ENCODE measurements around the gene SRM.
A peak's percentile ranks its signal among the peaks of the same experiment; 100 is the strongest.
"Not testable (repeated sequence)": the region's sequence is repeated elsewhere in the genome, so short reads cannot be mapped to it uniquely, and the experiment has no call there.

GRCh38 chr1:11063937-11064537 is 4.2 kb upstream of the SRM start:
- TF ChIP-seq, protein P1, sequence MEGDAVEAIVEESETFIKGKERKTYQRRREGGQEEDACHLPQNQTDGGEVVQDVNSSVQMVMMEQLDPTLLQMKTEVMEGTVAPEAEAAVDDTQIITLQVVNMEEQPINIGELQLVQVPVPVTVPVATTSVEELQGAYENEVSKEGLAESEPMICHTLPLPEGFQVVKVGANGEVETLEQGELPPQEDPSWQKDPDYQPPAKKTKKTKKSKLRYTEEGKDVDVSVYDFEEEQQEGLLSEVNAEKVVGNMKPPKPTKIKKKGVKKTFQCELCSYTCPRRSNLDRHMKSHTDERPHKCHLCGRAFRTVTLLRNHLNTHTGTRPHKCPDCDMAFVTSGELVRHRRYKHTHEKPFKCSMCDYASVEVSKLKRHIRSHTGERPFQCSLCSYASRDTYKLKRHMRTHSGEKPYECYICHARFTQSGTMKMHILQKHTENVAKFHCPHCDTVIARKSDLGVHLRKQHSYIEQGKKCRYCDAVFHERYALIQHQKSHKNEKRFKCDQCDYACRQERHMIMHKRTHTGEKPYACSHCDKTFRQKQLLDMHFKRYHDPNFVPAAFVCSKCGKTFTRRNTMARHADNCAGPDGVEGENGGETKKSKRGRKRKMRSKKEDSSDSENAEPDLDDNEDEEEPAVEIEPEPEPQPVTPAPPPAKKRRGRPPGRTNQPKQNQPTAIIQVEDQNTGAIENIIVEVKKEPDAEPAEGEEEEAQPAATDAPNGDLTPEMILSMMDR (conservative IDR thresholded peaks at IDR 0.05; ENCODE audit: low read length) = peak; percentile 53
- not testable (repeated sequence) for TF ChIP-seq EZH2phosphoT487 (IDR thresholded peaks at IDR 0.05; ENCODE audit: borderline replicate concordance, low read depth, low read length)

Data from OCI-LY7 (cell line).